A549 treated with GW870086 at 1 μM for 4 hours (cell line): ENCODE measurements around the gene KDM4F. TPM values are rescaled to one million over a fixed set of nuclear protein-coding genes. Genes with fewer than 3 reads are reported as not detected.

Experiments used
- total RNA-seq: library from RNA; stranded (reverse); fragments of 200-300 nt; extraction: Qiagen RNA extraction; gene quantifications from 5 replicates; pipeline ENCODE4 v1.2.3, GENCODE V29; 2022; ENCODE audit warnings: low read depth

Gene KDM4F
- not detected in 5 replicates for total RNA-seq

DNA sequence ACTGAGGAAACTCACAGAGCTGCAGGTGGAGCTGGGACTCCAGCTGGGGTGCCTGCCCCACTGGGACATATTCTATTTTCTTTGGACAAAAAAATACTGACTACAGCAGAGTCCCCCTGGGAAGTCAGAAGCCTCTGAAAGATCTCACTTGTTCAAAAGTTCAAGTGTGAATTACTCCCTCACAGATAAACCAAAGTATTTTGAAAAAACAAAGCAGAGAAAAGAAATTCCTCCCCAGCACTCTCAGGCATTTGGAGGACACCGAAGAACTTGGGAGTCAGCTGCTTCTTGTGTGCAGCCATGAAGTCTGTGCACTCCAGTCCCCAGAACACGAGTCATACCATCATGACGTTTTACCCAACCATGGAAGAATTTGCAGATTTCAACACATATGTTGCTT lies at the start of gene KDM4F:
Gene KDM4F, plus strand, starts transcription at position 301 of the 400 bp plus-strand sequence.

DNA sequence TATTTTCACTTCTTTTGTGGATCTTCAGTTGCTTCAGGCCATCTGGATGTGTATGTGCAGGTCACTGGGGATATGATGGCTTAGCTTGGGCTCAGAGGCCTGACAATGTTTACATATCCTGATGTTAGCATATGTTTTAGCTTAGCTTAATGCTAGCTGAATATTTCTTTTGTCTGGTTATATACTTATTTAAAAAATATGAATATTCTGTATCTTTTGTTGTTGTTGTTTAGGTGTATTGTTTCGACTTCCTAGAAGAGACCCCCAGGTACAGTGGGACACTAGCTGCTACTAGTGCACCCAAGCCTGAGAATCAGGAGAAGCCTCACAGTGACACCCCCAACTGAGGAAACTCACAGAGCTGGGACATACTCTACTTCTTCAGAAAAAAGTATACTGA lies 24.3 kb upstream of the KDM4F start, which contains the start of gene KDM4E:
Gene KDM4E, plus strand, starts transcription at position 301 of the 400 bp plus-strand sequence. CDS start 300 bp downstream, outside the sequence.

DNA sequence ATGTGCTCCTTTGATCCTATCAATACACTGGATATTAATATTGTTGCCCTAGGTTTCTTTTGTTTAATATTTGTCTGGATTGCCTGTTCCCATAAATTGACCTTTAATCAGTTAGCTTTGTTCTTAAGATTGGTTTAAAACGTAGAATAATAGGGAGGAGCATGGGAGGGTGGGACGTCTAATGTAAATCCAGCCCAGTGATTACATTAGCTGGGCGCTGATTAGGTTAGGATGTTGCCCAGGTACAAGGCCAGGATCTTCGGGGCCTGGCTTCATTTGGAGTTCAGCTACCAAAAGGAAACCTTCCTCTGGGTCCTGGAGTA lies 17.5 kb downstream of the KDM4F start, which contains the start of gene SRSF8:
Gene SRSF8, plus strand, starts transcription at position 204 of the 323 bp plus-strand sequence. CDS start 308 bp downstream, outside the sequence.

DNA sequence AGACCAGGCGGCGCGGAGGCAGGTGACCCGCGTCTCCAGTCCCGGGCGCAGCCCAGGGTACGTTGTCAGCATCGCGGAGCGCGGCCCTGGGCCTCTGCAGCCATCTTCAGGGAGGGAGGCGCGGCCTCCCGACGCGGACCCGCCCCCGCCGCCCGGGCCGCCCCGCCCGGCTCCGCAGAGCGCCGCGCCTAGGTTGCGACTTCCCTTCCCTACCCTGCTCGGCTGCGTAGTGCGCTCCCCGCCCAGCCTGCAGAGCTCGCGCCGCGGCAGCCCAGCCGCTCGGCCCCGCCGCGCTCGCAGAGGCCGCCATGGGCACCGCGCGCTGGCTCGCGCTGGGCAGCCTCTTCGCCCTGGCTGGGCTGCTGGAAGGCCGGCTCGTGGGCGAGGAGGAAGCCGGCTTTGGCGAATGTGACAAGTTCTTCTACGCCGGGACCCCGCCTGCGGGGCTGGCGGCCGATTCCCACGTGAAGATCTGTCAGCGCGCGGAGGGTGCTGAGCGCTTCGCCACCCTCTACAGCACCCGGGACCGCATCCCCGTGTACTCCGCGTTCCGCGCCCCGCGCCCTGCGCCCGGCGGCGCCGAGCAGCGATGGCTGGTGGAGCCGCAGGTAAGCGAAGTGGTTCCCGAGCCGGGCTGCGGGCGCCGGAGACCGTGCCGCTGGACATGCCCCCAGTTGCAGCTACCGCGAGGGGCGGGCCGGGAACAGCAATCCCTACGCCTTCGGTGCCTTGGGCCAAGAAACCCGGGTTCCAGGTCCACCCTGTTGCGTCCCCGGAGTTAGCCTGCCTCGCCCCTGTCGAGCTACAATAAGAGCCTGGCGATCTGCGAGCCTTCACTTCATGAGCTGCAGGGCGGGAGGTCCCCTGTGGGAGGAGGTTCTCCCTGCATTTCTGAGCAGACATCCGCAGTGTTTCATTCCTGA lies 40.7 kb downstream of the KDM4F start, which contains the start of gene ENDOD1:
Gene ENDOD1, plus strand, starts transcription at position 227 of the 923 bp plus-strand sequence. Its CDS starts 82 bp downstream, at position 309.

Other genes with a start within 250 kb of the KDM4F start
- gene CWC15, start 75.9 kb upstream of the KDM4F start, total RNA-seq: 28.7 to 33.7 TPM (median 29.9 TPM) in 5 replicates
- gene KDM4D, start 75.7 kb upstream of the KDM4F start, total RNA-seq: 0.24 to 0.48 TPM (median 0.36 TPM) in 5 replicates
- not detected in 5 replicates for gene KDM4E, start 24.2 kb upstream of the KDM4F start, total RNA-seq
- gene SRSF8, start 17.5 kb downstream of the KDM4F start, total RNA-seq: 18.2 to 21.4 TPM (median 20.1 TPM) in 5 replicates
- 14.3 to 18.7 TPM (median 17.1 TPM) in 5 replicates for gene ENDOD1, start 40.4 kb downstream of the KDM4F start, total RNA-seq
- gene SESN3, start 181.8 kb downstream of the KDM4F start, total RNA-seq: 0.06 to 0.22 TPM (median 0.10 TPM) in 5 replicates